ENCODE data around the gene TBX15. TPM values are rescaled to one million over a fixed set of nuclear protein-coding genes. Genes with fewer than 3 reads are reported as not detected.

Gene TBX15
- total RNA-seq, 1 donor from 2014 or later = not detected

- no peak for TF ChIP-seq CTCF (IDR thresholded peaks at IDR 0.05; ENCODE audit: unreplicated experiment)
- peaks cover 13% of the 10 kb centered on the region for H3K27me3 Mint-ChIP-seq
- no peak overlapping the region for H3K4me3 Mint-ChIP-seq (ENCODE audit: low read depth)
- DNase-seq (ENCODE audit: low spot score, unreplicated experiment) = no peak
- H3K36me3 Mint-ChIP-seq (ENCODE audit: insufficient read depth) = no peaks in the 10 kb centered on the region
- no peak overlapping the region for H3K27ac Mint-ChIP-seq
- no peaks in the 10 kb centered on the region for H3K9me3 Mint-ChIP-seq (ENCODE audit: low read depth)
- no peaks in the 10 kb centered on the region for H3K4me1 Mint-ChIP-seq (ENCODE audit: low read depth)
These were observed 103.2 kb downstream of the TBX15 start for GRCh38 chr1:118884946-118885345.

- no peak overlapping the region for H3K27ac Mint-ChIP-seq
- no peaks in the 10 kb centered on the region for H3K9me3 Mint-ChIP-seq (ENCODE audit: low read depth)
- H3K27me3 Mint-ChIP-seq = peaks cover 20% of the 10 kb centered on the region
- TF ChIP-seq CTCF (IDR thresholded peaks at IDR 0.05; ENCODE audit: unreplicated experiment) = no peak
- DNase-seq (ENCODE audit: low spot score, unreplicated experiment) = no peak
- no peak overlapping the region for H3K4me3 Mint-ChIP-seq (ENCODE audit: low read depth)
- no peaks in the 10 kb centered on the region for H3K36me3 Mint-ChIP-seq (ENCODE audit: insufficient read depth)
- no peaks in the 10 kb centered on the region for H3K4me1 Mint-ChIP-seq (ENCODE audit: low read depth)
These were observed 106.4 kb downstream of the TBX15 start for GRCh38 chr1:118881751-118882150.

- no peaks in the 10 kb centered on the region for H3K9me3 Mint-ChIP-seq (ENCODE audit: low read depth)
- no peak for TF ChIP-seq CTCF (IDR thresholded peaks at IDR 0.05; ENCODE audit: unreplicated experiment)
- H3K27me3 Mint-ChIP-seq = peaks cover 21% of the 10 kb centered on the region
- no peak for DNase-seq (ENCODE audit: low spot score, unreplicated experiment)
- H3K4me3 Mint-ChIP-seq (ENCODE audit: low read depth) = no peak overlapping the region
- no peaks in the 10 kb centered on the region for H3K4me1 Mint-ChIP-seq (ENCODE audit: low read depth)
- no peaks in the 10 kb centered on the region for H3K36me3 Mint-ChIP-seq (ENCODE audit: insufficient read depth)
- H3K27ac Mint-ChIP-seq = no peak overlapping the region
These were observed 109.5 kb downstream of the TBX15 start for GRCh38 chr1:118878661-118879060.

GRCh38 chr1:118877668-118878396 is 110.3 kb downstream of the TBX15 start:
- no peak overlapping the region for H3K4me3 Mint-ChIP-seq (ENCODE audit: low read depth)
- H3K9me3 Mint-ChIP-seq (ENCODE audit: low read depth) = no peaks in the 10 kb centered on the region
- TF ChIP-seq CTCF (IDR thresholded peaks at IDR 0.05; ENCODE audit: unreplicated experiment) = no peak

GRCh38 chr1:118871582-118872171 is 116.5 kb downstream of the TBX15 start:
- no peak for TF ChIP-seq CTCF (IDR thresholded peaks at IDR 0.05; ENCODE audit: unreplicated experiment)
- no peaks in the 10 kb centered on the region for H3K36me3 Mint-ChIP-seq (ENCODE audit: insufficient read depth)
- H3K4me3 Mint-ChIP-seq (ENCODE audit: low read depth) = no peak overlapping the region
- DNase-seq (ENCODE audit: low spot score, unreplicated experiment) = no peak
- H3K27ac Mint-ChIP-seq = no peak overlapping the region
- no peaks in the 10 kb centered on the region for H3K9me3 Mint-ChIP-seq (ENCODE audit: low read depth)
- peaks cover 6% of the 10 kb centered on the region for H3K4me1 Mint-ChIP-seq (ENCODE audit: low read depth)
- peaks cover 14% of the 10 kb centered on the region for H3K27me3 Mint-ChIP-seq

More at GRCh38 chr1:118877668-118878396, 110.3 kb downstream of the TBX15 start:
- peaks cover 19% of the 10 kb centered on the region for H3K27me3 Mint-ChIP-seq
- H3K36me3 Mint-ChIP-seq (ENCODE audit: insufficient read depth) = no peaks in the 10 kb centered on the region
- no peak for DNase-seq (ENCODE audit: low spot score, unreplicated experiment)
- H3K4me1 Mint-ChIP-seq (ENCODE audit: low read depth) = no peaks in the 10 kb centered on the region
- no peak overlapping the region for H3K27ac Mint-ChIP-seq
